ENCODE measurements around the gene ATPAF1.

DNA sequence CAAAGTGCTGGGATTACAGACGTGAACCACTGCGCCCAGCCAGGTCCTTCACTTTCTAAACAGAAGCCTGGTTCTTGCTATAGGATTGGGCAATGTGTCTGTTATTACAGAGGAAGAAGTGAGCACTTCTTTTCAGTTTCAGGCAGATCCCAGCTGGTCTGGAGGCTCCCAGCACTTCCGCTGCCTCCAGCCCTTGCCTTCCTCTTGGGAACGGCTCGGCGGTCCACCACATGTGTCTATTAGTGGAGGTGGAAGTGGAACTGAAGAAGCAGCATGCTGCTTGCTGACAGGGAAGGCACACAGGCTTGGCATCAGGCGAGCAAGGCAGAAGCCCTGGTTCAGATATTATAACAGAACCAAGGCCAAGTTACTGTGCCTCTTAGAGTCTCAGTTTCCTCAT lies 81.1 kb downstream of the ATPAF1 start:
- no peak for TF ChIP-seq CTCF (IDR thresholded peaks at IDR 0.05)
- no peak for TF ChIP-seq POLR2AphosphoS5 (IDR thresholded peaks at IDR 0.05; ENCODE audit: low read depth, low read length)
- TF ChIP-seq SIN3A (IDR thresholded peaks at IDR 0.05; ENCODE audit: borderline replicate concordance, insufficient read depth, low read depth, low read length) = no peak

Measured in Panc1 (cell line).